GM21825 (cell line): ENCODE measurements around the gene GPLD1.
"Not testable (repeated sequence)": the region's sequence is repeated elsewhere in the genome, so short reads cannot be mapped to it uniquely, and the experiment has no call there.

Experiments
- ATAC-seq: cut with Tn5 transposase; IDR thresholded peaks from one replicate; pipeline ENCODE4 v1.9.1; 2021; ENCODE audit warnings: mild to moderate bottlenecking, moderate library complexity; ENCODE audit not compliant: unreplicated experiment

GPLD1 gene, protein sequence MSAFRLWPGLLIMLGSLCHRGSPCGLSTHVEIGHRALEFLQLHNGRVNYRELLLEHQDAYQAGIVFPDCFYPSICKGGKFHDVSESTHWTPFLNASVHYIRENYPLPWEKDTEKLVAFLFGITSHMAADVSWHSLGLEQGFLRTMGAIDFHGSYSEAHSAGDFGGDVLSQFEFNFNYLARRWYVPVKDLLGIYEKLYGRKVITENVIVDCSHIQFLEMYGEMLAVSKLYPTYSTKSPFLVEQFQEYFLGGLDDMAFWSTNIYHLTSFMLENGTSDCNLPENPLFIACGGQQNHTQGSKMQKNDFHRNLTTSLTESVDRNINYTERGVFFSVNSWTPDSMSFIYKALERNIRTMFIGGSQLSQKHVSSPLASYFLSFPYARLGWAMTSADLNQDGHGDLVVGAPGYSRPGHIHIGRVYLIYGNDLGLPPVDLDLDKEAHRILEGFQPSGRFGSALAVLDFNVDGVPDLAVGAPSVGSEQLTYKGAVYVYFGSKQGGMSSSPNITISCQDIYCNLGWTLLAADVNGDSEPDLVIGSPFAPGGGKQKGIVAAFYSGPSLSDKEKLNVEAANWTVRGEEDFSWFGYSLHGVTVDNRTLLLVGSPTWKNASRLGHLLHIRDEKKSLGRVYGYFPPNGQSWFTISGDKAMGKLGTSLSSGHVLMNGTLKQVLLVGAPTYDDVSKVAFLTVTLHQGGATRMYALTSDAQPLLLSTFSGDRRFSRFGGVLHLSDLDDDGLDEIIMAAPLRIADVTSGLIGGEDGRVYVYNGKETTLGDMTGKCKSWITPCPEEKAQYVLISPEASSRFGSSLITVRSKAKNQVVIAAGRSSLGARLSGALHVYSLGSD

DNA sequence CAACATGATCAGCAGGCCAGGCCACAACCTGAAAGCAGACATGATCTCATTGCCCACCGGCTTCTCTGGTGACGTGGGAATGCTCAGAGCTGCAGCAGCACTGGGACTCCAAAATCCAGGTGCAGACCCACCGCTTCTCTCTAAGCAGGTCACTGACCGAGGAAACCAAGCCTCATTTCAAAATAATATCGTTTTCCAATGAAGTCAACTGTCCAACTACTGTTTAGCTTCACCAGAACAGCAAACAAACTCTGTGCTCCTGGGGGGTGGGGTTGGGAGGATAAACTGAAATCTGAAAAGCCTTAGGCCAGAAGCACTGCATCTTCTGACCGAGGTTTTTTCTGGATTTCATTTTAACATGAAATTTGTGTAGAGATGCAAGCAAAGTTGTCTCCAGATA lies at the start of gene GPLD1:
Gene GPLD1, minus strand, starts transcription at position 109 of the 400 bp plus-strand sequence. Its CDS starts 67 bp downstream, at position 42.
- ATAC-seq: no peak

DNA sequence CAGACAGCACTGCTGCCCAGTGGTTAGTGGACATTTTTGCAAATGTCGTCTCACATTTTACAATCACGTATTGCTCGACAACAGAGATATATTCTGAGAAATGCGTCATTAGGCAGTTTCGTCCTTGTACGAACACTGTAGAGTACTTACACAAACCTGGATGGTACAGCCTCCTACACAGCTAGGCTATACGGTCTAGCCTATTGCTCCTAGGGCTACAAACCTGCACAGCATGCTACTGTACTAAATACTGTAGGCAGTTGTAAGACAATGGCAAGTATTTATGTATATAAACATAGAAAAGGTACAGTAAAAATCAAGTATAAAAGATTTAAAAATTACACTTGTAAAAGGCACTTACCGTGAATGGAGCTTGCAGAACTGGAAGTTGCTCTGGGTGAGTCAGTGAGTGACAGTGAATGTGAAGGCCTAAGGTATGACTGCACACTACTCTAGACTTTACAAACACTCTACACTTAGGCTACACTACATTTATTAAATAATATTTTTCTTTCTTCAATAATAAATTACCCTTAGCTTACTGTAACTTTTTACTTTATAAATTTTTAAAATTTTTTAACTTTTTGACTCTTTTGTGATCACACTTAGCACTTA lies 48.5 kb upstream of the GPLD1 start:
- no peak for ATAC-seq

DNA sequence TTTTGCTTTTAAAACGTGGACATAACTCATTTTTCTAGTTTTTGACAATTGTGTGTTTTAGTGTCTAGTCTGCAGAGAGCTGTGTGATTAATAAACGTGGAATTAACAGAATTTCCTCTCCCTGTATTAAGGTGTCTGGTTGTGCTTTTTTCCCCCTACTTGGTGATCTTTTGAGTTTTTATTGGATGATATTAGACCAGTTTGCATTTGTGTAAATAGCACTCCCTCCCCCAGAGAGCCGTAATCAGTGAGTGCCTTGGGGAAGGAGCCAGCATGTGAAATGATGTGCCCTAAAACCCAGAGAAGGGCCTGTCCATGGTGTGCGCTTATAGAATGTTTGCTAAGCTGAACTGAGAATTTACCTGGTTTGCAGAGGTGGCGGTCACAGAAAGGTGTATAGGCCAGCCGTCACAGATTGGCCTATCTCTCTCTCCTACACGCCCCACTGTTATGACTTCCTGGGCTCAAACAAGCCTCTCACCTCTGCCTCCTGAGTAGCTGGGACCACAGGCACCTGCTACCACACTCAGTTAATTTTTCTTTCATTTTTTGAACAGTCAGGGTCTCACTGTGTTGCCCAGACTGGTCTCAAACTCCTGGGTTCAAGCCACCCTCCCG lies 47.8 kb upstream of the GPLD1 start:
- no peak for ATAC-seq

DNA sequence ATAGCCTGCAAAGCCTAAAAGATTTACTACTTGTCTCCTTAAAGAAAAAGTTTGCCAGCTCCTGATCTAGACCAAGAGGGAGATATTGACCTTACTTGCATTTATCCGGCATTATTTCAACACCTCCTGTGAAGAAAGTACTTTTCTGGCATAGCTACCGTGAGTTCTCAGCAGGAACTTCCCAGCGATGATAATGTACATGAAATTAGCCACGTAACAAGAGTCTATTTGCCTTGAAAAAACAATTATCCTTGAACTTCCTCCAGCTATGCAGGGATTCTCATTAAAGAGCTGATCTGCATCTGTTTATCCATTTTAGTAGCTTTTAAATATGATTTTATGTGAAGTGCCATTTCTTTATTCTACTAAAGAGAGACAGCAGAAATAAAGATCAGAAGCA lies 47.1 kb upstream of the GPLD1 start:
- ATAC-seq: no peak

DNA sequence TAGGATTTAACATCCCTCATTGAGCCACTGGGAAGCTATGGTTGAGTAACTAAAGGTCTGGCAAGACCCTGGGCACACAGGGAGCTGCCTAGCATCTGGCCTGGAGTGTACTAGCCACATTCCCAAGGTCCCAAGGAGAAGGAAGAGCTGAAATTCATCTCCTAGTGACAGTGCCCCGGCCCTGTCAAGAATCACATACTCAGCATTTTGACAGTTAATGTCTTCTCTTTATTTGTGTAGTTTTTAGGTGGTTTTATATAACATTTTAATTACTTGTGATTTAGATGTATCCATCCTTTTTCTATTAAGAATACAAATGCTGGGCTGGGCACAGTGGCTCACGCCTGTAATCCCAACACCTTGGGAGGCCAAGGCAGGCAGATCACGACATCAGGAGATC lies 45.8 kb upstream of the GPLD1 start:
- ATAC-seq: no peak

DNA sequence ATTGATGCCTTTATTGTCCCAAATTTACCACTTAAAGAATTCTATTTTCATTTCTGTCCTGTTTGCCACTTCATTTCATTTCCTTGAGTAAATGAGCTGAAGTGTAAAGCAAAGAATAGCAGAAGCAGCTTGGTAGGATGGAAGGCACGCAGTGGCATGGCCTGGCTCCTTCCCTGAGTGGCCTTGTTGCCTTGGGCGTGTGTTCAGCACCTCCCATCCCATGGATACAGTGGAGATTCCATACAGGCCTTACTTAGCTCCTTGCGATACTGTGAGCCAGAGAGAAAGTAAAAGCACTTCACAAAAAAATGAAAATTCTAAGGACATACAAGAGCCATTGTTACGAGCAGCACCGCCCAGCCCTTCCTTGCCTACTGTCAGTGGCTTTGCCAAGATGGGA lies 45.0 kb upstream of the GPLD1 start:
- ATAC-seq: no peak

DNA sequence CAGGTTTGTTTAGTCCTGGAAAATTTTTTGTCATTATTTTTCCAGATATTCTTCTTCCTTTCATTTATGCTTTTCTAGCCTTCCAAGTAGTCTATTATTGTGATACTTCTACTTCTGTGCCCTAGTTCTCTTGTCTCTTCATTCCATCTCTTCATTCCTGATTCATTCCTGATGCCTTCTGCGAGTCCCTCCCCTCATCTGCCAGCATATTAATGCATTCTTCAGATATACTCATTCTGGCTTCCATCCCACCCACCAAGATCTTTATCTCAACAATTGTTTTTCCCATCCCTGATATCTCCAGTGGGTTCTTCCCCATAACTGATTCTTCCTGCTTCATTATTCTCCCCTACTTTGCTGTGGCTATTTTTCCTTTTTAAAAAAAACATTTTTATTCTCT lies 40.6 kb upstream of the GPLD1 start:
- ATAC-seq: no peak

DNA sequence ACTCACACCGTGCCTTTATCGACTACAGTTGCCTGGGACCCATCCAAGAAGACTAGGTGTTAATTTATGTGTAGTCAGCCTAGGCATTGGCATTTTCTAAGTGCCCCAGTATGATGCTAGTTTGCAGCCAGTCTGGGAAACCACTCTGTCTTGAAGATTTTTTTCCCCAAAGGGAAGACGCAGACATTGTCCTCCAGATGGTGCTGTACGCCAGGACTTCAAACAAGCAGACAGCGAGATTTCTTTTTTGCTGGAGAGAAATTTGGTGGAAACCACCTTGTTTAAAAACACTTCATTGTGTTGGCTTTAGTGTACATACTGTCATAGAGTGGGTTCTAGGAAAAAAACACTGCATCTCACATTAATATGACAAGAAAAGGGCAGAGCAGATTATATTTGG lies 35.4 kb upstream of the GPLD1 start:
- no peak for ATAC-seq

DNA sequence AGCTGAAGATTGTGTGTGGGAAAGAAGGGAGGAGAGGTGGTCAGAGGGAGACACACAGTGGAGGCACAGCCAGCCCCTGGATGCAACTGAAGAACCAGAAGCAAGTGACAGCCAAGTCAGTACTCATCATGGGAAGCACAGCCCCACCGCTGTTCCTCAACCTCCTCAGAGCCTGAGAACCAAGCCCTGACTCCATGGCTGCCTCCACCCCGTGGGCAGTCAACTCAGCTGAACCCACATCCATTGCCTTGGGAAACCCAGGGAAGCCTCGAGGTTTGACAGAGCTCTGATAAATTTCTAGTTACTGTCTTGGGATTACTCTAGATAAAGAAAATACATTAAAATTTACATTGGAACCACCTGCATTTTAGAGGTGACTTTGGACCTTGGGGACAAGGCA lies 35.0 kb upstream of the GPLD1 start:
- no peak for ATAC-seq

DNA sequence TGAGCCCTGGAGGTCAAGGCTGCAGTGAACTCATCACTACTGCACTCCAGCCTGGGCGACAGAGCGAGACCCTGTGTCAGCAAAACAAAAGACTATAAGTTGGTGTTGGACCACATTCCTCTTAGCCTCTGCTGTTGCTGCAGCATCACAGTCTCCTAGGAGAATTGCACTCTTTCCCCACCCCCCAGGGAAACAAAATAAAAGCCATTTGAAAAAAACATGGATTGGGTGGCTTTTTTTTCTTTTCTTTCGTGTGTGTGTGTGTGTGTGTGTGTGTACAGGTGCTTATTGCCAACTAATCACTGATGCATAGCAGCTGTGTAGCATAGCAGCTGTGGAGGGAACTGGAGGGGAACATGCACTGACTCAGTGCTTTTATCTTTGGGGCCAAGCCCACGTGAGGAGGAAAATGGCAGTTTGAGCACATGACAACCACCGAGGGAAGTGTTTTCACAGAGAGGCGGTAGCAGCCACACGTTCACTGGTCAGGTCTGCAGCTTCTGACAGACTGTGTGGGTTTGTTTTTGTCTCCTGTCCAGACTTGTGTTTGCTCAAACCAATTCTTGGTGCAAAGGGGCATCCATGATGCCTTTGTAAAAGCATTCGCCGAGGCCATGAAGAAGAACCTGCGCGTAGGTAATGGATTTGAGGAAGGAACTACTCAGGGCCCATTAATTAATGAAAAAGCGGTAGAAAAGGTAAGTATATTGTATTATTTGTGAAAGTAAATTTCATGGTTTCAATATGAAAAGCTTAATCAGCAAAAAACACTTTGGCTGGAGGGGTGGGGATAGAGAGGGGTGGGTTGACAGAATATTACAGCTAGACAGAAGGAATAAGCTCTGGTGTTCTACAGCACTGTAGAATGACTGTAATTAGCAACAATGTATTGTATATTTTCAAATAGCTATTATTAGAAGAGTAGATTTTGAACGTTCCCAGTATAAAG lies 33.1 kb upstream of the GPLD1 start:
- ATAC-seq: peak; percentile 48

DNA sequence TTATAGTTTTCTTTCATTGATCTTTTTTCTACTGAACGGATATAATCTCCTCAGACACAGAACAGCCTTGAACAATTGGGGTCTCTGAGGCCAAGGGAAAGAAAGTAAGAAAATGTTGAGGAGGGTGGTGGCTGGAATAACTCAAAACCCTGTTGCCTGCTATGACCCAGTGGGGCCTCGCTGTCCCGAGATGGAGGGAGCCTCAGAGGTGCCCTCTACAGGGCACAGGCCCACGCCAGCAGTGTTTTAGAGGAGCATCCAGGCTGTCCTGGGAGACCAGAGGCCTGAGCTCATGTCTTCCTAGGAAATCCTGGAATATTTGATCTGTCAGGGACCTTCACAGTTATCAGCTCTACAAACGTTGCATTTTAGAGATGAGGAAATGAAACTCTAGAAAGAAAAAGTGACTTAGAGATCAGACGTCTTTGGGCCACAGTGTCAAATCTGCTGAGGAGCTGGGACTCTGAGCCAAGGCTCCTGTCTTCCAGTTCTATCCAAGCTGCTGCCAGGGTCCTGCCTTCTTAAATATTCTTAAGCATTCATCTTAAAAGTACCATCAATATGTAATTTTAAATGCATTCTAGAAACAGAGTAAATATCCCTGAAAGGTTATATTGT lies 31.7 kb upstream of the GPLD1 start:
- peak; percentile 43 for ATAC-seq

DNA sequence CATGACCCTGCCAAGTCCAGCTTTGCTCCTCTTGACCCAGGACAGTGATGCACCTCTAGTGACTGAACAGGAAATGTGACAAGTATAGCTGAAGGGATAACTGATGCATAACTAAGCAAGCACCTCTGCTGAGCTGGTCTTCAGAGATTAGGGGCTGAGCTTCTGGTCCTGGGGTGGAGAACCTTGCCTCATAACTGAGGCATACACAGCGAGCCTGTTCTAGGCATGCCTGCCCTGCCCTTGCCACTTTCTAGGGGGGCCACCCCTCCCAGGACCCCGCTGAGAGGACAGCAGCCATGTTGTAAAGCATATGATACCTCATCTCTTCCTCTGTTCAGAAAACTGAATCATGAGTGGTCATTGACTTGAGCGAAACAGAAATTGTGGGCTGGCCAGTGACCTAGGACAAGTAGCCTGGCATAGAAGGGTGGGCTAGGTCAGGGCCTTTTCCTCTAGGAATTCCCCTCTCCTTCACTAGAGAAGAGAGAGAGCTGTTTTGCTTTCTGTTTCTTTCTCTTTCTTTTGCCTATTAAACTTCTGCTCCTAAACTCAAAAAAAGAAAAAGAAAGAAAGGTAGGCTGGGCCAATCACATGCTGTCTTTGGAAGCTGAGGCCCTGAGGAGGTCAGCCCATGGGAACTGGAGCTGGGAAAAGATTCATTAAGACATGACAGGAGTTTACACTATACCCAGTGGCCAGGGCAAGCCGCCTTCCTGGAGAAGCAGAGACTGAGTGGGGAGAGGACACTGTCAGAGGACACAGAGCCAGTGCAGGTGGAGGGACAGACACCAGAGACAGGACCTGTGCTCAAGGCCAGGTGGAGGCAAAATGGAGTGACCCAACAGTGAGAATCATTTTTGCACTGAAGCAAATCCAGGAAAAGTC lies 28.5 kb upstream of the GPLD1 start:
- ATAC-seq: peak; percentile 72

DNA sequence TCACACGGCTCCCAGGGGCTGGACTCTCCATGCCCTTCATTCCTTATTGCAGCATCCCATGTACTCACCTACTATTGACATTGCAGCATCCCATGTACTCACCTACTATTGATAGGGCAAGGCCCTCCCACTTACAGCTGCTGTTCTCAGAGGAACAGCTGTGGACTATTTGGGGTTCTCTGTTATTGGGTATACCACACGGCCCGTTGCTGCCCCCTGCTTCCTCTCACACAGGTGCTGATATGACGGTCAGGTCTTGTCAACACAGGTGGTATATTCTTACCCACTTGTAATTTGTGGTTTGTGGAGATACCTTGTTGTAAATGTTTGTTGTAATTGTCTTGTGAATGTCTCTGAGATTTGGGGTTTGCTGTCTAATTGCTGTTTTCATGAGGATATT lies 24.2 kb upstream of the GPLD1 start:
- ATAC-seq: no peak

DNA sequence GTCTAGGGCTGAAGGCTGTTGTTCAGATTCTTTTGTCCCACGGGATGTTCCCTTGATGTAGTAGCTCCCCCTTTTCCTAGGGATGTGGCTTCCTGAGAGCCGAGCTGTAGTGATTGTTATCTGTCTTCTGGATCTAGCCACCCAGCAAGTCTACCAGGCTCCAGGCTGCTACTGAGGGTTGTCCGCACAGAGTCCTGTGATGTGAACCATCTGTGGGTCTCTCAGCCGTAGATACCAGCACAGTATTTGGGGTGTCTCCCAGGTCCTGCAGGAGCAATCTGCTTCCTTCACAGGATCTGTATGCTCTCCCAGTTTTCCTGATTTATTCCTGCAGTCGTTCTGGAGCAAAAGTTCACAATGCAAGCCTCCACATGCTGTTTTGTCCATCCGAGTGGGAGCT lies 22.6 kb upstream of the GPLD1 start:
- not testable (repeated sequence) for ATAC-seq

DNA sequence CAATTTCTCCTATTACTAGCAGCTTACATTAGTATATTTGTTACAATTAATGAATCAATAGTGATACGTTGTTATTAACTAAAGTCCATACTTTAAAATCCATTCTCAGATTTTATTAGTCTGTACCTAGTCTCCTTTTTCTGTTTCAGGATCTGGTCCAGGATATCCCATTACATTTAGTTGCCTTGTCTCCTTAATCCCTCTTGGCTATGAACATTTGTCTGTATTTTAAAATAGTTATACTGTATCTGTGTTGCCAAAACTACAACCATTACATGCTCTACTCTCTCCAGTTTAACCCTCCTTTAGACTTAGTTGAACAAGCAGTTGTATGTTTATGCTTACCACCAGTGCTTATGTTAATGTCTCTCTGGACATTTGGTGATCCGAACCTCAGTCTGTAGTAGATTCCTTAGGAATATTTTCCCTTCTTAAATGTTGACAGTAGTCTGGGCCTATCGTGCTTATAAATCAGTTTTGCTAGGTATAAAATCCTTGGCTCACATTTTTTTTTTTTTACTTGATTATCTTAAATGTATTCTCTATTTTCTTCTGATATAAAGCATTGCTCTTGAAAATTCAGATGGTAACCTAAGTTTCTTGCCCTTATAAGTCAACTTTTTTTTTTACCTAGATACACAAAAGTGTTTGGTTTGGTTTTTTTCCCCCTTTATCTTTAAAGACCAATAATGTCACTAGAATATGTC lies 17.6 kb upstream of the GPLD1 start:
- no peak for ATAC-seq

DNA sequence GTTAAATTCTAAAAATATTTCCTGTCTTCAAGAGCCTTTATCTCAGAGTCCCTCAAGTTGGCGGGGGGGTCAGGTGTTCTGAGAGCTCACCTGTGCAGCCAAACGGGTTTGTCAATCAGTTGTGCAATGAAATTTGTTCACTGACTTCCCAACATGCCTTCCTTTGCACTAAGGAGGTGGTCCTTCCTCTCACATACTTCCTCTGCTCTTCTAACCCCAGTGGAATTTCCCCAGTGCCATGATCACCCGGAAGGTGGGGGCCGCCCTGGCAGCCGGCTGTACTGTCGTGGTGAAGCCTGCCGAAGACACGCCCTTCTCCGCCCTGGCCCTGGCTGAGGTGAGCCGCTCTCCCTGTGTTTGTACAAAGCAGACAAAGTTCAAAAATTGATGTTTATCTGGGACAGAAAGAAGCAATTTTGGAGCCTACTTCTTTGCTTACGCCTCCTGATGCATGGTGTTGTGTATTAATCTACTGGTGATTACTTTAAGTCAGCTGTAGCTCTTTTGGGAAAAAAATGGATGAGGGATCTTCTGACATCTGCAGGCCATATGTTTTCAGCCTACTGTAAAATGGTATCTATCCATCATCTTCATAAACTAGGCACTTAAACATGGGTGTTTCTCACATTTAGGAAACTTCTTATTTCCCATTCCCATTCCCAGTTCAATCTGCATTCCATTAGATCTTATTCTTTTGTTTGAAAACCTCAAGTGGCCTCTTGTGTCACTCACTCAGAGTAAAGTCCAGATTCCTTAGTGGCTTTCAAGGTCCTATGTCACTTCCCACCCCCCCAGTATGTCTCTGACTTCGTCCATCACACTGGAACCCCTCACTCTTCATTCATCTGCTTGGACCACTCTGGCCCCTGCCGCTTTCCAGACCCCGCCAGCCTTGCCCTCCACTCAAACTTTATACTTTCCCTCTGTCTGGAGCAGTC lies 15.5 kb upstream of the GPLD1 start:
- no peak for ATAC-seq

DNA sequence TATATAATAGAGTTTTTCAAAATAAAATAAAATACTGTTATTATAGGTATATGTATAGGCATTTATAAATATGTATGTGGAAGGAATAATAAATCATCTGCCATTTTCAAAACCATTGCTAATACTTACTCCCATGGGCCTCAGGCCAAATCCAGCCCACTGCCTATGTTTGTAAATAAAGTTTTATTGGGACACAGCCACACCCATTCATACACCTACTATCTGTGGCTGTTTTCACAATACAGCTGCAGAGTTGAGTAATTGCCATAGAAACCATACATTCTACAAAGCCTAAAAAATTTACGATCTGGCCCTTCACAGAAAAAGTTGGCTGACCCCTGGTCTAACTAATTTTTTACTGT lies 14.9 kb upstream of the GPLD1 start:
- no peak for ATAC-seq
